Suppressor macrophage treated with lipopolysaccharide for 4 hours (primary cell): ENCODE data around the gene RPS6KC1.
A peak's percentile ranks its signal among the peaks of the same experiment; 100 is the strongest.
"Not testable (repeated sequence)": the region's sequence is repeated elsewhere in the genome, so short reads cannot be mapped to it uniquely, and the experiment has no call there.

ENCODE experiments used
- DNase-seq: peaks from one replicate; pipeline ENCODE4 v3.0.0-alpha.2; 2020

RPS6KC1 gene, protein sequence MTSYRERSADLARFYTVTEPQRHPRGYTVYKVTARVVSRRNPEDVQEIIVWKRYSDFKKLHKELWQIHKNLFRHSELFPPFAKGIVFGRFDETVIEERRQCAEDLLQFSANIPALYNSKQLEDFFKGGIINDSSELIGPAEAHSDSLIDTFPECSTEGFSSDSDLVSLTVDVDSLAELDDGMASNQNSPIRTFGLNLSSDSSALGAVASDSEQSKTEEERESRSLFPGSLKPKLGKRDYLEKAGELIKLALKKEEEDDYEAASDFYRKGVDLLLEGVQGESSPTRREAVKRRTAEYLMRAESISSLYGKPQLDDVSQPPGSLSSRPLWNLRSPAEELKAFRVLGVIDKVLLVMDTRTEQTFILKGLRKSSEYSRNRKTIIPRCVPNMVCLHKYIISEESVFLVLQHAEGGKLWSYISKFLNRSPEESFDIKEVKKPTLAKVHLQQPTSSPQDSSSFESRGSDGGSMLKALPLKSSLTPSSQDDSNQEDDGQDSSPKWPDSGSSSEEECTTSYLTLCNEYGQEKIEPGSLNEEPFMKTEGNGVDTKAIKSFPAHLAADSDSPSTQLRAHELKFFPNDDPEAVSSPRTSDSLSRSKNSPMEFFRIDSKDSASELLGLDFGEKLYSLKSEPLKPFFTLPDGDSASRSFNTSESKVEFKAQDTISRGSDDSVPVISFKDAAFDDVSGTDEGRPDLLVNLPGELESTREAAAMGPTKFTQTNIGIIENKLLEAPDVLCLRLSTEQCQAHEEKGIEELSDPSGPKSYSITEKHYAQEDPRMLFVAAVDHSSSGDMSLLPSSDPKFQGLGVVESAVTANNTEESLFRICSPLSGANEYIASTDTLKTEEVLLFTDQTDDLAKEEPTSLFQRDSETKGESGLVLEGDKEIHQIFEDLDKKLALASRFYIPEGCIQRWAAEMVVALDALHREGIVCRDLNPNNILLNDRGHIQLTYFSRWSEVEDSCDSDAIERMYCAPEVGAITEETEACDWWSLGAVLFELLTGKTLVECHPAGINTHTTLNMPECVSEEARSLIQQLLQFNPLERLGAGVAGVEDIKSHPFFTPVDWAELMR

GRCh38 chr1:213051127-213051880 is at the start of gene RPS6KC1:
Gene RPS6KC1 (plus strand): TSS chr1:213051241. CDS start chr1:213051405, 164 bp downstream.
- peak; percentile 88 for DNase-seq

DNA sequence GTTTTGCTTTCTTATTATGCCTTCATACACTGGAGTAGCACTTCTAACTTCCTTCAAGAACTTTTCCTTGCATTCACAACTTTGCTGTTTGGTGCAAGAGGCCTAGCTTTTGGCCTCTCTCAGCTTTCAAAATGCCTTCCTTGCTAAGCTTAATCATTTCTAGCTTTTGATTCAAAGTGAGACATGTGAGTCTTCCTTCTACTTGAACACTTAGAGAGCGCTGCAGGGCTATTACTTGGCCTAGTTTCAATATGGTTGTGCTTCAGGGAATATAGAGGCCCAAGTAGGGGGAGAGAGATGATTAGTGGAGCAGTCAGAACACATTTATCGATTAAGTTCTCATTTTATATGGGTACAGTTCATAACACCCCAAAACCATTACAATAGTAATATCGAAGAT is 47.8 kb upstream of the RPS6KC1 start:
- no peak for DNase-seq

- DNase-seq, result no peak
These were observed 42.5 kb upstream of the RPS6KC1 start for GRCh38 chr1:213008564-213008963.

GRCh38 chr1:213014642-213015041 is 36.4 kb upstream of the RPS6KC1 start:
- DNase-seq, result peak; percentile 54

DNA sequence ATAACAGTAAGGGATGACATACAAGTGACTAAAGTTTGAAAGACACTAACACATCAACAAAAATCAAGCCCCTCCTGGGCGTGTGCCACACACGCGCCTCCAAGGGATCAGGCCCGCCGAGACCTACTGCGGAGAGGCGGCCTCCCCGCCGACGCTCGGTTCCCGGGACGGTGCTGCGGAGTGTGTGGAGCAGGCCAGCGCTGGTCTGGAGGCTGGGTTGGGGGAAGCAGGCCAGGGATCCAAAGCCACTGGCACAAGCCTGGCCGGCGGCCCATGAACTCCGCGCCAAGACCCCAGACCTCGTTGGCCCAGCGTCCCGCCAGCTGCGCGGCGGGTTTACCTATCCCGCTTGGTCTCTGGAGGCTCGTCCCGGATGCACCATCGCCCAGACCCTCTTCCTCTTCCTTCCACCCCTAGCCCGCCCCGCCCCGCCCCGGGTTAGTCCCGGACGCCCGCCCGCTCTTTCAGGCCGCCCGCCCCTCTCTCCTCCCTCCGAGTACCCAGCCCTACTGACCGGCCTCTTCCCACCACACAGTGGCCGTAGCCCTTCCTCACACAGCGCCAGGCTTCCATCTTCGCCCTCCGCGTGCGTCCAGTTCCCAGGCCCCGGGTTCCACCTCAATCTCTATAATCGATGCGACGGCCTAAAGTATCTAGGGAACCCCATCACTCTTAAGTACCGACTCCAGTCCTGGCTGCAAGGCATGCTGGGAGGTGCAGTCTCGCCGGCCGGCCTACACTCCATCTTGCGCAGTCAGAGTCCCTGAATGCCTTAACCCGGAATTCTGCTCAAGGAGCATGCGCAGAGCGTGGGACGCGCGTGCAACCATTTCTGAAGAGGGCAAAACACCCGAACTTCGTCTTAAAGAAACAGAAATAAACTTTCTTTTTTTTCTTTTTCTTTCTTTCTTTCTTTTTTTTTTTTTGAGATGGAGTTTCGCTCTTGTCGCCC is 35.7 kb upstream of the RPS6KC1 start, which contains the start of gene ANGEL2:
Gene ANGEL2, minus strand, starts transcription at position 769 of the 952 bp plus-strand sequence. Its CDS starts 196 bp downstream, at position 573.
- peak; percentile 98 for DNase-seq

- DNase-seq, result no peak
These were observed 33.4 kb upstream of the RPS6KC1 start for GRCh38 chr1:213017447-213018273.

DNA sequence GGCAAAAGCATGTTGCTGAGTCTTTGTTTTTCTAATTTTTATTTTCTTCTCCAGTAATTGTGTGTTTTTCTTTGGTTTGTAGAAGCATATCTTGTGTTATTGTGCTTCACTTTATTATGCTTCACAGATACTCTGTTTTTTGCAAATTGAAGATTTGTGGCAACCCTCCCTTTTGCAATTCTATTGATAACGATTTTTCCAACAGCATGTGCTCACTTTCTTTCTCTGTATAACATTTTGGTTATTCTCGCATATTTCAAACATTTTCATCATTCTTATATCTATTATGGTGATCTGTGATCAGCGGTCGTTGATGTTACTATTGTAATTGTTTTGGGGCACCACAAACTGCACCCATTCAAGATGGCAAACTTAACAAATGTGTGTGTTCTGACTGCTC is 31.6 kb upstream of the RPS6KC1 start:
- no peak for DNase-seq

DNA sequence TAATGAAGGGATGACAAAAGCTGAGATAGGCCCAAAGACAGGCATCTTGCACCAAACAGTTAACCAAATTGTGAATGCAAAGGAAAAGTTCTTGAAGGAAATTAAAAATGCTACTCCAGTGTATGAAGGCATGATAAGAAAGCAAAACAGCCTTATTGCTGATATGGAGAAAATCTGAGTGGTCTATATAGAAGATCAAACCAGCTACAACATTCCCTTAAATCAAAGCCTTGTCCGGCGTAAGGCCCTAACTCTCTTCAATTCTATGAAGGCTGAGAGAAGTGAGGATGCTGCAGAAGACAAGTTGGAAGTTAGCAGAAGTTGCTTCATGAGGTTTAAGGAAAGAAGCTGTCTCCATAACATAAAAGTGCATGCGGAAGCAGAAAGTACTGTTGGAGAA is 31.0 kb upstream of the RPS6KC1 start:
- DNase-seq, result no peak

- not testable (repeated sequence) for DNase-seq
These were observed 24.0 kb upstream of the RPS6KC1 start for GRCh38 chr1:213027024-213027423.

DNA sequence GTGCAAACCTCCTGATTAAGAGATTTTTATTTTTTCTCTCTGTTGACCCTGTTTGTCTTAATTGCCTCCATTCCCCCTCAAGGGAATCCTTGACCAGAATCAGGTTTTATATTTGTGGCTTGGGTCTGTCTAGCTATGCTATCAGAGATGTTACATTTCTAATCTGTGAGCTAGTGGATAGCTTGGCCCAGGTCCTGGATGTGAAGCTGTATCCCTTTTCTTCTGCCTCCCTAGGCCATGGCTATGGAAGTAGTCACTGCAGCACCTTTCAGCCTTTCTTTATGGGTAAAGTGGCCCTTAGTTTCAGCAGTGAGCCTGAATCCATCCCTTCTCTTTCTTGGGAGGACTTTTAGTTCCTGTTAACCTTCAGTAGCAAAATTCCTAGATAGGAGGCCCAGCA is 18.4 kb upstream of the RPS6KC1 start:
- no peak for DNase-seq

GRCh38 chr1:213034713-213035112 is 16.3 kb upstream of the RPS6KC1 start:
- DNase-seq, result no peak

DNA sequence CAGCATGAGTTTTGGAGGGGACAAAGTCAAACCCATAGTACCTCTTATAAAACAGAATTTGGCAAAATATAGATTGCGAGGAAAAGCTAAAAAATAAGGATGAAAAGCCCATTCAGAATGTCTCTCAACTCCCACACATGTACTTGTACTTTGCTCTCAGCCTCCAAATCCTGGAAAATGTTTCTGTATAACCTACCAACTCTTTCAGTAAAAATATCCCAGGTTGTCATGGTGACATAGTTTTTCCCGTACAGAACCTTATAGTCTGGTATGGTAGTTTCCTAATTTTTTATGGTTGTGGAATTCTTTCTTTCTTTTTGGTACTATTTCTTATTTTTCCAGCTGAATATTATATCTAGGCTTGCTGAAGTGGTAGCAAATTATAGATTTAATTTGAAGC is 15.5 kb upstream of the RPS6KC1 start:
- DNase-seq, result no peak

- peak; percentile 18 for DNase-seq
These were observed 9.6 kb upstream of the RPS6KC1 start for GRCh38 chr1:213041443-213041842.

DNA sequence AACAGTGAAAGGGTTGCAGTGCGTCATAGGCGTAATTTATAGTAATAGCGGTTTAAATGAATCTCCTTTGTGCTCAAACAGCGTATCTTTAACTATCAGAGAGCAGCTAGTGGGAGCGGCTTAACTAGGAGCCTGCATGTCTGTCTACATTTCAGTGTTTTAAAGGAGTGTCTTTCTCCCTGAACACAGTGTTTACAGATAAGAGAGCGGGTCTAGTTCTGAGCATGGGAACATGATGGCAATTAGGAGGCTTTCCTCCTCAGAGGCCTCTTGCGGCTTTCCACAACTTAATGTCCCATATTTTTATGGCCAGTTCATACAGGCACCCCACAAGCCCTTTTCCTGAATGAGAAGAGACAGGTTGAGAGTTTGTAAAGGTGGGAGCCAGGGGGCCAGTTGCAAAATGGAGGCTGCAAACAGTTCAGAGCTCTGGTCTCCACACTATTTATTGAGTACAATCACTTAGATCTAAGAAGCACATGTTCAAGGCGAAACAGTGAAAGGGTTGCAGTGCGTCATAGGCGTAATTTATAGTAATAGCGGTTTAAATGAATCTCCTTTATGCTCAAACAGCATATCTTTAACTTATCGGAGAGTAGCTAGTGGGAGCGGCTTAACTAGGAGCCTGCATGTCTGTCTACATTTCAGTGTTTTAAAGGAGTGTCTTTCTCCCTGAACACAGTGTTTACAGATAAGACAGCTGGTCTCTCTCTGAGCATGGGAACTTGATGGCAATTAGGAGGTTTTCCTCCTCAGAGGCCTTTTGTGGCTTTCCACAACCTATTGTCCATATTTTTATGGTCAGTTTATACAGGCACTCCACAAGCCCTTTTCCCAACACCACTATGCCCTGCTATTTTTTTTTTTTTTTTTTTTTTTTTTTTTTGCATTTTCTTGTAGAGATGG is 5.5 kb upstream of the RPS6KC1 start:
- not testable (repeated sequence) for DNase-seq

- no peak for DNase-seq
These were observed 1.8 kb upstream of the RPS6KC1 start for GRCh38 chr1:213049232-213049631.

GRCh38 chr1:213050745-213051126 is 305 bp upstream of the RPS6KC1 start:
- DNase-seq, result no peak

DNA sequence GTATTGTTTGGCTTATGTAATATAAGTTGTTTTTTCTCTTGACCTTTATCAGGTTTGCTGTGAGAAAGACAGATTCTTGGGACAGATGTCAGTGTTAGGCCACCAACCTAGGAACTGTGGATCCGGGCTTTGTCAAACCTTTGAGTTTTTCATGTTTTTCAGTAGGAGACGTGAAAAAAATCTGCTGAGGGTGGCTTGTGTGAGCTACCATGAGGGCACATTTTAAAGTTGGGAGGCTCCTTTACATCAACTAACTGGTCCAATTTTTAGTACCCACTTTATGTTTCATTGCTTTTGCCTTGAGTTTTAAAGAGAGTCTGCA is 801 bp downstream of the RPS6KC1 start:
- DNase-seq, result no peak

DNA sequence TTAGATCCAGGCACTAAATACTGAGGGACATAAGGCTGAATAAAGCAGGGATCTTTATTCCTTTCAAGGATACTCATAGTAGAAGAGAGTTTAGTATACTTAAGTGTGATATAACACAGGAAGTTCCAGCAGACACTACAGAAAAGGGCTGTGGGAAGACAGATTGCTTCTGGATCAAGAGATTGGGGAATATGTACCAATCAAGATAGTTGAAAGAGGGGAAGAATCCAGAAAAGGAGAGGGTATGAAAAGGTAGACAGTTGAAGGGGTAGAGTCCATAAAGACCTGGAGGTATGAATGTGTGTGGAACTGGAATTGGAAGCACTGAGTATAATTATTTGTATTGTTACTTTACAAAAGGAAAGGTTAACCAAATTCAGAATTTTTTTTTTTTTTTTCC is 2.4 kb downstream of the RPS6KC1 start:
- no peak for DNase-seq

- no peak for DNase-seq
These were observed 3.1 kb downstream of the RPS6KC1 start for GRCh38 chr1:213054142-213054541.
